HCT116 (cell line): Measurements from ENCODE around the gene SUV39H2. TPM values are rescaled to one million over a fixed set of nuclear protein-coding genes. Genes with fewer than 3 reads are reported as not detected.
A peak's percentile ranks its signal among the peaks of the same experiment; 100 is the strongest.
"Not testable (repeated sequence)": the region's sequence is repeated elsewhere in the genome, so short reads cannot be mapped to it uniquely, and the experiment has no call there.

ENCODE experiments used
- ATAC-seq: fragments of 200-7000 bp; cut with Tn5 transposase; 2 replicates; pipeline ENCODE4 v1.9.1; 2020; ENCODE audit warnings: mild to moderate bottlenecking, moderate library complexity
- BruUV-seq: library from RNA; stranded (reverse); fragments of 400-500 nt; replicated peaks from 2 replicates; lab custom pipeline; 2021; lab: Mats Ljungman, UMichigan
- CTCF ChIA-PET: fragments of 300-600 bp; sonication (Branson Sonifier 250); formaldehyde crosslinking; loops from one replicate; lab custom pipeline; 2021; ENCODE audit warnings: antibody characterized with exemption; lab: Charles Lee
- POLR2A ChIA-PET: fragments of 300-600, 350-600 bp; sonication (Branson Sonifier 250); formaldehyde crosslinking; loops from one replicate; lab custom pipeline; 2021; ENCODE audit warnings: antibody characterized with exemption; lab: Charles Lee
- RAD21 ChIA-PET, 2 experiments: fragments of 300-600 bp; sonication (Branson Sonifier 250); formaldehyde crosslinking; loops; one replicate each; lab custom pipeline; 2023; ENCODE audit warnings: low total read pairs in 2 of 2; ENCODE audit not compliant: uncharacterized antibody in 2 of 2, unreplicated experiment in 2 of 2, low non-redundant PET in 1 of 2; lab: Charles Lee
- DNase-seq: peaks from one replicate; pipeline ENCODE4 v3.0.0-alpha.2; 2010; ENCODE audit warnings: low read depth, low spot score
- H2AFZ ChIP-seq: fragments of 200-600 bp; shearing (Covaris generic), sonication (generic); 2 replicates; pipeline ENCODE4 v1.6.1; 2017; ENCODE audit warnings: low read depth, mixed run types, mixed read lengths, antibody characterized with exemption, low read length; ENCODE audit not compliant: poor library complexity, severe bottlenecking
- H3K27ac ChIP-seq: 2 replicates; pipeline ENCODE4 v1.5.1; 2012; ENCODE audit warnings: low read depth, low read length
- H3K27me3 ChIP-seq: fragments of 200-600 bp; sonication (generic); 2 replicates; pipeline ENCODE4 v1.6.1; 2016; ENCODE audit warnings: mixed run types, low read length, mixed read lengths; ENCODE audit not compliant: insufficient read depth
- H3K36me3 ChIP-seq, 2 experiments: fragments of 200-500 bp in 1 of 2; fragments of 200-600 bp in 1 of 2; sonication (Bioruptor generic) in 1 of 2; sonication (generic) in 1 of 2; 2 replicates each; pipeline versions ENCODE4 v1.5.1 to v1.6.1; 2014 to 2016; ENCODE audit warnings: low read length in 2 of 2, inconsistent platforms in 1 of 2, mixed read lengths in 1 of 2, mixed run types in 1 of 2; ENCODE audit not compliant: insufficient read depth in 2 of 2, control insufficient read depth in 1 of 2
- H3K4me1 ChIP-seq, 2 experiments: fragments of 200-600 bp in 1 of 2; sonication (generic) in 1 of 2; 2 replicates each; pipeline versions ENCODE4 v1.5.1 to v1.6.1; 2012 to 2017; ENCODE audit warnings: low read length in 2 of 2, inconsistent platforms in 1 of 2, mild to moderate bottlenecking in 1 of 2, mixed read lengths in 1 of 2, mixed run types in 1 of 2, moderate library complexity in 1 of 2; ENCODE audit not compliant: insufficient read depth in 2 of 2, control insufficient read depth in 1 of 2
- H3K4me2 ChIP-seq: fragments of 200-600 bp; sonication (generic); 2 replicates; pipeline ENCODE4 v1.6.1; 2017; ENCODE audit warnings: mixed run types, low read length, mixed read lengths
- H3K4me3 ChIP-seq, 2 experiments: fragments of 200-600 bp in 1 of 2; sonication (generic) in 1 of 2; replicated peaks in 1 of 2; 2 replicates each; pipeline ENCODE4 v1.5.1; 2011 to 2016; ENCODE audit warnings: low read length in 2 of 2, control low read depth in 1 of 2, low read depth in 1 of 2, mild to moderate bottlenecking in 1 of 2, mixed read lengths in 1 of 2, mixed run types in 1 of 2
- H3K79me2 ChIP-seq: fragments of 200-600 bp; sonication (generic); 2 replicates; pipeline ENCODE4 v1.6.1; 2017; ENCODE audit warnings: mild to moderate bottlenecking, mixed run types, low read length, moderate library complexity, mixed read lengths; ENCODE audit not compliant: insufficient read depth
- H3K9ac ChIP-seq: fragments of 200-600 bp; sonication (generic); 2 replicates; pipeline ENCODE4 v1.6.1; 2016; ENCODE audit warnings: low read length, mixed read lengths
- H3K9me2 ChIP-seq: fragments of 200-600 bp; sonication (generic), shearing (Covaris generic); 2 replicates; pipeline ENCODE4 v1.6.1; 2017; ENCODE audit warnings: mixed run types, mild to moderate bottlenecking, moderate library complexity; ENCODE audit not compliant: insufficient read depth
- H3K9me3 ChIP-seq, 2 experiments: fragments of 200-500 bp in 1 of 2; fragments of 200-600 bp in 1 of 2; sonication (Bioruptor generic) in 1 of 2; sonication (generic) in 1 of 2; 2 replicates each; pipeline ENCODE4 v1.6.1; 2014 to 2017; ENCODE audit warnings: low read length in 2 of 2, mixed read lengths in 2 of 2, inconsistent platforms in 1 of 2, low read depth in 1 of 2, mild to moderate bottlenecking in 1 of 2, mixed run types in 1 of 2, moderate library complexity in 1 of 2; ENCODE audit not compliant: control insufficient read depth in 1 of 2, insufficient read depth in 1 of 2
- H4K20me1 ChIP-seq: fragments of 200-600 bp; sonication (generic), shearing (Covaris generic); 2 replicates; pipeline ENCODE4 v1.6.1; 2017; ENCODE audit warnings: mixed run types, mild to moderate bottlenecking, moderate library complexity; ENCODE audit not compliant: insufficient read depth
- ATF3 ChIP-seq: IDR thresholded peaks from 2 replicates; pipeline ENCODE4 v1.6.1; 2012
- CEBPB ChIP-seq: IDR thresholded peaks from 2 replicates; pipeline ENCODE4 v1.6.1; 2012; ENCODE audit warnings: low read depth
- EGR1 ChIP-seq: IDR thresholded peaks from 2 replicates; pipeline ENCODE4 v1.6.1; 2012; ENCODE audit warnings: low read depth
- EZH2 ChIP-seq: fragments of 200-600 bp; sonication (generic); IDR thresholded peaks from 2 replicates; pipeline ENCODE4 v1.6.1; 2017; ENCODE audit warnings: antibody characterized with exemption, mixed run types
- EZH2phosphoT487 ChIP-seq: fragments of 200-600 bp; IDR thresholded peaks from 2 replicates; pipeline ENCODE4 v1.6.1; 2018; ENCODE audit warnings: antibody characterized with exemption, borderline replicate concordance
- FOSL1 ChIP-seq: IDR thresholded peaks from 2 replicates; pipeline ENCODE4 v1.6.1; 2012; ENCODE audit warnings: low read depth
- JUND ChIP-seq: IDR thresholded peaks from 2 replicates; pipeline ENCODE4 v1.6.1; 2012
- POLR2A ChIP-seq: IDR thresholded peaks from 2 replicates; pipeline ENCODE4 v1.7.0; 2011; ENCODE audit warnings: borderline replicate concordance; ENCODE audit not compliant: insufficient read depth, insufficient read length; ENCODE audit errors: extremely low read depth
- RAD21 ChIP-seq: IDR thresholded peaks from 2 replicates; pipeline ENCODE4 v1.6.1; 2012; ENCODE audit warnings: low read depth, mild to moderate bottlenecking
- SIN3A ChIP-seq: IDR thresholded peaks from 2 replicates; pipeline ENCODE4 v1.6.1; 2012; ENCODE audit warnings: low read depth
- SP1 ChIP-seq: IDR thresholded peaks from 2 replicates; pipeline ENCODE4 v1.6.1; 2012; ENCODE audit warnings: low read depth
- SRF ChIP-seq: IDR thresholded peaks from 2 replicates; pipeline ENCODE4 v1.6.1; 2012; ENCODE audit warnings: low read depth
- TCF7L2 ChIP-seq: IDR thresholded peaks from 2 replicates; pipeline ENCODE4 v1.7.0; 2011; ENCODE audit warnings: borderline replicate concordance, inconsistent platforms; ENCODE audit not compliant: insufficient read depth, insufficient read length; ENCODE audit errors: extremely low read depth
- YY1 ChIP-seq: IDR thresholded peaks from 2 replicates; pipeline ENCODE4 v1.6.1; 2011; ENCODE audit warnings: low read length, low read depth, moderate library complexity, mild to moderate bottlenecking; ENCODE audit not compliant: insufficient replicate concordance; ENCODE audit errors: extremely low read depth
- ZFX ChIP-seq: fragments of 450-650 bp; IDR thresholded peaks from 2 replicates; pipeline ENCODE4 v1.6.1; 2017
- ZNF274 ChIP-seq: fragments of 200-500 bp; sonication (Bioruptor generic); IDR thresholded peaks from 2 replicates; pipeline ENCODE4 v1.6.1; 2014; ENCODE audit warnings: mild to moderate bottlenecking, low read depth, low read length, inconsistent platforms
- intact Hi-C: fragments of 100-400 bp; cut with micrococcal nuclease; formaldehyde crosslinking; loops from 2 replicates; pipeline ENCODE4 v1.10.0; 2022
- total RNA-seq: library from RNA; stranded (reverse); gene quantifications from one replicate; pipeline ENCODE4 v1.2.1, GENCODE V29; 2021; ENCODE audit not compliant: unreplicated experiment
- TF ChIP-seq, protein P1 (sequence below): IDR thresholded peaks from 2 replicates; pipeline ENCODE4 v1.6.1; 2011; ENCODE audit warnings: mild to moderate bottlenecking, low read length, moderate library complexity; ENCODE audit not compliant: insufficient replicate concordance; ENCODE audit errors: extremely low read depth
- TF ChIP-seq, protein P2 (sequence below), 3 experiments: fragments of 200-600 bp in 1 of 3; sonication (generic) in 1 of 3; IDR thresholded peaks in 2 of 3; conservative IDR thresholded peaks in 1 of 3; 2 replicates each; pipeline ENCODE4 v1.5.1; 2012 to 2017; ENCODE audit warnings: low read depth in 2 of 3, low read length in 2 of 3, antibody characterized with exemption in 1 of 3, borderline replicate concordance in 1 of 3, control low read depth in 1 of 3, mild to moderate bottlenecking in 1 of 3, mixed read lengths in 1 of 3, mixed run types in 1 of 3, moderate library complexity in 1 of 3; ENCODE audit not compliant: insufficient read depth in 1 of 3

The SUV39H2 gene
- total RNA-seq, 1 experiment from 2014 or later, result 26.6 TPM

DNA sequence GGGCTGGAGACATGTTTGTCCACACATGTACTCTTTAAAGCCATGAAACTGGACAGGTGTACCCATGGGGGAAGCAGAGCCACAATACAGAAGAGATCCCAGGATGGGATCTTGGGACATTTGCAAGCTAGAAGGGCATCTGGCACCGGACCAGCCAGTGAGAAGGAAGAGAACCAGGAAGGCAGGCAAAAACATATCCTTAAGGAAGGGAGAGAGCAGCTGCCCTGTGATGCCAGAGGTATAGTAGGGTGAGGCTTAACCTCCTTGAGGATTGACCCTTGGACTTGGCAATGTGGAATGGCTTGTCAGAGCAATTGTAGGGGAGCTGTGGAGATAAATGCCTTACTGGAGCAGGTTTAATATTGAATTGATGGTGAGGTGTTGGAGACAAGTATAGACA, 17.9 kb upstream of the SUV39H2 start:
- TF ChIP-seq SP1 (no peak), POLR2A (no peak), EGR1 (no peak), YY1 (no peak), ZNF274 (no peak), TCF7L2 (no peak), EZH2phosphoT487 (no peak), FOSL1 (no peak), ZFX (no peak), CEBPB (no peak), SRF (no peak), JUND (no peak), RAD21 (no peak), SIN3A (no peak), ATF3 (no peak), EZH2 (no peak)
- TF ChIP-seq, protein P1, sequence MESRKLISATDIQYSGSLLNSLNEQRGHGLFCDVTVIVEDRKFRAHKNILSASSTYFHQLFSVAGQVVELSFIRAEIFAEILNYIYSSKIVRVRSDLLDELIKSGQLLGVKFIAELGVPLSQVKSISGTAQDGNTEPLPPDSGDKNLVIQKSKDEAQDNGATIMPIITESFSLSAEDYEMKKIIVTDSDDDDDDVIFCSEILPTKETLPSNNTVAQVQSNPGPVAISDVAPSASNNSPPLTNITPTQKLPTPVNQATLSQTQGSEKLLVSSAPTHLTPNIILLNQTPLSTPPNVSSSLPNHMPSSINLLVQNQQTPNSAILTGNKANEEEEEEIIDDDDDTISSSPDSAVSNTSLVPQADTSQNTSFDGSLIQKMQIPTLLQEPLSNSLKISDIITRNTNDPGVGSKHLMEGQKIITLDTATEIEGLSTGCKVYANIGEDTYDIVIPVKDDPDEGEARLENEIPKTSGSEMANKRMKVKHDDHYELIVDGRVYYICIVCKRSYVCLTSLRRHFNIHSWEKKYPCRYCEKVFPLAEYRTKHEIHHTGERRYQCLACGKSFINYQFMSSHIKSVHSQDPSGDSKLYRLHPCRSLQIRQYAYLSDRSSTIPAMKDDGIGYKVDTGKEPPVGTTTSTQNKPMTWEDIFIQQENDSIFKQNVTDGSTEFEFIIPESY, result no peak
- TF ChIP-seq, protein P2, sequence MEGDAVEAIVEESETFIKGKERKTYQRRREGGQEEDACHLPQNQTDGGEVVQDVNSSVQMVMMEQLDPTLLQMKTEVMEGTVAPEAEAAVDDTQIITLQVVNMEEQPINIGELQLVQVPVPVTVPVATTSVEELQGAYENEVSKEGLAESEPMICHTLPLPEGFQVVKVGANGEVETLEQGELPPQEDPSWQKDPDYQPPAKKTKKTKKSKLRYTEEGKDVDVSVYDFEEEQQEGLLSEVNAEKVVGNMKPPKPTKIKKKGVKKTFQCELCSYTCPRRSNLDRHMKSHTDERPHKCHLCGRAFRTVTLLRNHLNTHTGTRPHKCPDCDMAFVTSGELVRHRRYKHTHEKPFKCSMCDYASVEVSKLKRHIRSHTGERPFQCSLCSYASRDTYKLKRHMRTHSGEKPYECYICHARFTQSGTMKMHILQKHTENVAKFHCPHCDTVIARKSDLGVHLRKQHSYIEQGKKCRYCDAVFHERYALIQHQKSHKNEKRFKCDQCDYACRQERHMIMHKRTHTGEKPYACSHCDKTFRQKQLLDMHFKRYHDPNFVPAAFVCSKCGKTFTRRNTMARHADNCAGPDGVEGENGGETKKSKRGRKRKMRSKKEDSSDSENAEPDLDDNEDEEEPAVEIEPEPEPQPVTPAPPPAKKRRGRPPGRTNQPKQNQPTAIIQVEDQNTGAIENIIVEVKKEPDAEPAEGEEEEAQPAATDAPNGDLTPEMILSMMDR (IDR thresholded peaks at IDR 0.05 in 2 of 3, conservative IDR thresholded peaks at IDR 0.05 in 1 of 3; ENCODE audit: borderline replicate concordance in 1 of 3, insufficient read depth in 1 of 3, low read depth in 2 of 3, low read length in 2 of 3), result no peak
- Histone ChIP-seq H3K27ac (no peak overlapping the region), H3K9ac (no peak overlapping the region), H3K27me3 (no peaks in the 10 kb centered on the region), H4K20me1 (no peaks in the 10 kb centered on the region), H3K9me3 (no peaks in the 10 kb centered on the region), H3K4me2 (no peak overlapping the region), H3K79me2 (no peaks in the 10 kb centered on the region; the same call in 1 of the 2 replicates), H2AFZ (no peak overlapping the region), H3K9me2 (no peaks in the 10 kb centered on the region), H3K4me1 (no peaks in the 10 kb centered on the region), H3K36me3 (peaks cover 0 to 4% of the 10 kb centered on the region in 2 experiments; a peak in 2 of 4 replicates), H3K4me3 (no peak overlapping the region)
- ChIA-PET POLR2A (no interaction called here), RAD21 (no interaction called here), CTCF (no interaction called here)
- BruUV-seq, result no TSS peak
- intact Hi-C loops, result no loop called here
- no peak for ATAC-seq
- no peak for DNase-seq

- H3K9me3 ChIP-seq, intact Hi-C loops, H3K27ac ChIP-seq, DNase-seq, H3K4me2 ChIP-seq, H3K9me2 ChIP-seq, H3K27me3 ChIP-seq, H4K20me1 ChIP-seq, H3K79me2 ChIP-seq, H2AFZ ChIP-seq, ATAC-seq, CTCF ChIA-PET, POLR2A ChIA-PET, H3K9ac ChIP-seq, H3K4me3 ChIP-seq, RAD21 ChIA-PET, H3K4me1 ChIP-seq: not testable (repeated sequence)
- peaks cover 11 to 13% of the 10 kb centered on the region in 2 experiments; a peak in 3 of 4 replicates for H3K36me3 ChIP-seq
- BruUV-seq, result TSS peak; percentile 24
These were observed 14.2 kb upstream of the SUV39H2 start for GRCh38 chr10:14864466-14864865.
